ENCODE measurements around the gene C9orf40.
A peak's percentile ranks its signal among the peaks of the same experiment; 100 is the strongest.

The C9orf40 gene

DNA sequence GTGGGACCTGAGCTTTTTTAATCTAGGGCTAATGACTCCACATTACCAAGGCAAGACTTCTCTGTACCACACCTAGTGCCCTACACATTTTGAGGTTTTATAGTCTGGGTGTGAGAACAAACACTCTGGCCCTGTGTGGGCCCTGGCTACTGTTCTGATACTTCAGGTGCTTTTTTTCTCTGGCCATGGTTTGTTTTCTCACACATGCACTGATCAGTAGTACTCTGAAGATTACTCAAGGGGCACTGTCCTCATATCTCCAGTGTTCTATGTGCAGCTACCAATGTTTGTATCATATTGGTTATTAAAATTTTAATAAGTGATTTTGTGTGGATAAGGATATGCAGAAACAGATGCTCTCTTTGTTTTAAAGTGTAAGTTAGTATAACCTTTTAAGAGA, 5.9 kb upstream of the C9orf40 start:
- Histone ChIP-seq H3K4me1 (ENCODE audit: insufficient read depth, low read length, poor library complexity, severe bottlenecking) (peaks cover under 1% of the 10 kb centered on the region), H3K4me2 (ENCODE audit: low read depth, low read length, poor library complexity, severe bottlenecking) (no peak overlapping the region), H3K9me2 (replicated peaks; ENCODE audit: low read depth, low read length) (no peaks in the 10 kb centered on the region), H3K36me3 (ENCODE audit: insufficient read depth, low read length) (no peaks in the 10 kb centered on the region), H3K9me3 (ENCODE audit: insufficient read depth, low read depth, low read length) (no peaks in the 10 kb centered on the region), H3F3A (ENCODE audit: low read depth) (no peaks in the 10 kb centered on the region), H2AFZ (ENCODE audit: low read length) (no peak overlapping the region), H3K27me3 (ENCODE audit: insufficient read depth, low read length, poor library complexity, severe bottlenecking) (no peaks in the 10 kb centered on the region), H4K20me1 (ENCODE audit: insufficient read depth, low read length, poor library complexity, severe bottlenecking) (no peaks in the 10 kb centered on the region), H3K9ac (ENCODE audit: low read depth, low read length, poor library complexity, severe bottlenecking) (no peak overlapping the region), H3K79me2 (ENCODE audit: insufficient read depth, low read length) (peaks cover 10% of the 10 kb centered on the region), H3K4me3 (ENCODE audit: low read length, poor library complexity, severe bottlenecking) (no peak overlapping the region)
- TF ChIP-seq, protein P1, sequence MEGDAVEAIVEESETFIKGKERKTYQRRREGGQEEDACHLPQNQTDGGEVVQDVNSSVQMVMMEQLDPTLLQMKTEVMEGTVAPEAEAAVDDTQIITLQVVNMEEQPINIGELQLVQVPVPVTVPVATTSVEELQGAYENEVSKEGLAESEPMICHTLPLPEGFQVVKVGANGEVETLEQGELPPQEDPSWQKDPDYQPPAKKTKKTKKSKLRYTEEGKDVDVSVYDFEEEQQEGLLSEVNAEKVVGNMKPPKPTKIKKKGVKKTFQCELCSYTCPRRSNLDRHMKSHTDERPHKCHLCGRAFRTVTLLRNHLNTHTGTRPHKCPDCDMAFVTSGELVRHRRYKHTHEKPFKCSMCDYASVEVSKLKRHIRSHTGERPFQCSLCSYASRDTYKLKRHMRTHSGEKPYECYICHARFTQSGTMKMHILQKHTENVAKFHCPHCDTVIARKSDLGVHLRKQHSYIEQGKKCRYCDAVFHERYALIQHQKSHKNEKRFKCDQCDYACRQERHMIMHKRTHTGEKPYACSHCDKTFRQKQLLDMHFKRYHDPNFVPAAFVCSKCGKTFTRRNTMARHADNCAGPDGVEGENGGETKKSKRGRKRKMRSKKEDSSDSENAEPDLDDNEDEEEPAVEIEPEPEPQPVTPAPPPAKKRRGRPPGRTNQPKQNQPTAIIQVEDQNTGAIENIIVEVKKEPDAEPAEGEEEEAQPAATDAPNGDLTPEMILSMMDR (conservative IDR thresholded peaks at IDR 0.05; ENCODE audit: low read length), result no peak
- no peak for TF ChIP-seq EZH2phosphoT487 (IDR thresholded peaks at IDR 0.05; ENCODE audit: borderline replicate concordance)

DNA sequence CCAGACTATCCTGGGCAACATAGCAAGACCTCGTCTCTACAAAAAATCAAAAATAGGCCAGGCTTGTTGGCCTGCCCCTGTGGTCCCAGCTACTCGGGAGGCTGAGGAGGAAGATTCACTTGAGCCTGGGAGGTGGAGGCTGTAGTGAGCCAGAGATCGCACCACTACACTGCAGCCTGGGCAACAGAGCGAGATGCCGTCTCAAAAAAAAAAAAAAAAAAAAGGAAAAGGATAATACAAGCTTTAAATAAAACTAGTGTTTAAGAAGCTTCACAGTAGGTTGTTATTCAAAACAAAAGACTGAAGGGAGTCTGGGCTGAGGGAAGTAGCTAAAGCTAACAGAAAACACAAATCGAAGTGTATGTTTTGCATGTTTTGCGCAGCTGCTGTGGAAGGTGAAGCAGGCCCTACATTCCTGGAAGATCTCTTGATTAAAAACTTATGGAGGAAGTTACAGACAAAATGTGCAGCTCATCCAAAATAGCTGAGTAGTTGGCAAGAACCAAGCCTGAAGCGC, 581 bp upstream of the C9orf40 start:
- Histone ChIP-seq H3K79me2 (ENCODE audit: insufficient read depth, low read length) (peaks cover 48% of the 10 kb centered on the region), H3K36me3 (ENCODE audit: insufficient read depth, low read length) (no peaks in the 10 kb centered on the region), H3F3A (ENCODE audit: low read depth) (no peaks in the 10 kb centered on the region), H3K9ac (ENCODE audit: low read depth, low read length, poor library complexity, severe bottlenecking) (peak overlapping the region; percentile 99), H3K27me3 (ENCODE audit: insufficient read depth, low read length, poor library complexity, severe bottlenecking) (no peaks in the 10 kb centered on the region), H3K4me2 (ENCODE audit: low read depth, low read length, poor library complexity, severe bottlenecking) (peak overlapping the region; percentile 63), H3K4me3 (ENCODE audit: low read length, poor library complexity, severe bottlenecking) (peak overlapping the region; percentile 76), H3K9me2 (replicated peaks; ENCODE audit: low read depth, low read length) (no peaks in the 10 kb centered on the region), H2AFZ (ENCODE audit: low read length) (peak overlapping the region; percentile 74), H3K9me3 (ENCODE audit: insufficient read depth, low read depth, low read length) (no peaks in the 10 kb centered on the region), H4K20me1 (ENCODE audit: insufficient read depth, low read length, poor library complexity, severe bottlenecking) (peaks cover 26% of the 10 kb centered on the region), H3K4me1 (ENCODE audit: insufficient read depth, low read length, poor library complexity, severe bottlenecking) (peaks cover 28% of the 10 kb centered on the region)
- TF ChIP-seq, protein P1 (conservative IDR thresholded peaks at IDR 0.05; ENCODE audit: low read length), result no peak
- TF ChIP-seq EZH2phosphoT487 (IDR thresholded peaks at IDR 0.05; ENCODE audit: borderline replicate concordance), result no peak

DNA sequence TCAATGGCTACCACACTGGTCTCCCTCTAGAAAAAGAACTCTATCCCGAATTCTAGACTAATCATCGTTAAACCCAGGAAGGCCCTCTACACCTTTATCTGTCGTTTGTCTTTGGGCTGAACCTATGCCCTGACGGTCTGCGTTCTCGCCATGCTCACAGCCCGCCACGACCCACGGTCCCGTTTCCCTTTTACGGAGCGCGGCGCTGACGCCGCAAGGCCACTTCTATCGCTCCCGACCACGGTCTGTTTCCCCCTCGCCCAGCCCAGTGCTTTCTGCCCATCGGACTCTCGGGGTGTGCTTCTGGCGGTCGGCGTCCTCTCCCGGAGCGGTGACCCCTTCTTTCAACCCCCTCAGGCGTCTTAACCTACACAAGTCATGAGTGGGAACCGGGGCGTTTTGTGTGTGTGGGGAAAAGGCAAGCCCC, 974 bp downstream of the C9orf40 start:
- Histone ChIP-seq H3K36me3 (ENCODE audit: insufficient read depth, low read length) (no peaks in the 10 kb centered on the region), H4K20me1 (ENCODE audit: insufficient read depth, low read length, poor library complexity, severe bottlenecking) (peaks cover 31% of the 10 kb centered on the region), H3K27me3 (ENCODE audit: insufficient read depth, low read length, poor library complexity, severe bottlenecking) (no peaks in the 10 kb centered on the region), H3K9me2 (replicated peaks; ENCODE audit: low read depth, low read length) (no peaks in the 10 kb centered on the region), H3K9me3 (ENCODE audit: insufficient read depth, low read depth, low read length) (no peaks in the 10 kb centered on the region), H2AFZ (ENCODE audit: low read length) (peak overlapping the region; percentile 26; the same call in 1 of the 2 replicates), H3K79me2 (ENCODE audit: insufficient read depth, low read length) (peaks cover 48% of the 10 kb centered on the region), H3F3A (ENCODE audit: low read depth) (no peaks in the 10 kb centered on the region), H3K9ac (ENCODE audit: low read depth, low read length, poor library complexity, severe bottlenecking) (peak overlapping the region; percentile 99), H3K4me3 (ENCODE audit: low read length, poor library complexity, severe bottlenecking) (peak overlapping the region; percentile 76), H3K4me2 (ENCODE audit: low read depth, low read length, poor library complexity, severe bottlenecking) (peak overlapping the region; percentile 91), H3K4me1 (ENCODE audit: insufficient read depth, low read length, poor library complexity, severe bottlenecking) (peaks cover 36% of the 10 kb centered on the region)
- no peak for TF ChIP-seq EZH2phosphoT487 (IDR thresholded peaks at IDR 0.05; ENCODE audit: borderline replicate concordance)
- TF ChIP-seq, protein P1 (conservative IDR thresholded peaks at IDR 0.05; ENCODE audit: low read length), result no peak

All from Loucy (cell line).